Activated CD8-positive, alpha-beta memory T cell treated with anti-CD3 and anti-CD28 coated beads for 24 hours (primary cell): Measurements from ENCODE around the gene HES6.
"Not testable (repeated sequence)": the region's sequence is repeated elsewhere in the genome, so short reads cannot be mapped to it uniquely, and the experiment has no call there.

Experiments
- DNase-seq: peaks from one replicate; pipeline ENCODE4 v3.0.0-alpha.2; 2020

Gene HES6

DNA sequence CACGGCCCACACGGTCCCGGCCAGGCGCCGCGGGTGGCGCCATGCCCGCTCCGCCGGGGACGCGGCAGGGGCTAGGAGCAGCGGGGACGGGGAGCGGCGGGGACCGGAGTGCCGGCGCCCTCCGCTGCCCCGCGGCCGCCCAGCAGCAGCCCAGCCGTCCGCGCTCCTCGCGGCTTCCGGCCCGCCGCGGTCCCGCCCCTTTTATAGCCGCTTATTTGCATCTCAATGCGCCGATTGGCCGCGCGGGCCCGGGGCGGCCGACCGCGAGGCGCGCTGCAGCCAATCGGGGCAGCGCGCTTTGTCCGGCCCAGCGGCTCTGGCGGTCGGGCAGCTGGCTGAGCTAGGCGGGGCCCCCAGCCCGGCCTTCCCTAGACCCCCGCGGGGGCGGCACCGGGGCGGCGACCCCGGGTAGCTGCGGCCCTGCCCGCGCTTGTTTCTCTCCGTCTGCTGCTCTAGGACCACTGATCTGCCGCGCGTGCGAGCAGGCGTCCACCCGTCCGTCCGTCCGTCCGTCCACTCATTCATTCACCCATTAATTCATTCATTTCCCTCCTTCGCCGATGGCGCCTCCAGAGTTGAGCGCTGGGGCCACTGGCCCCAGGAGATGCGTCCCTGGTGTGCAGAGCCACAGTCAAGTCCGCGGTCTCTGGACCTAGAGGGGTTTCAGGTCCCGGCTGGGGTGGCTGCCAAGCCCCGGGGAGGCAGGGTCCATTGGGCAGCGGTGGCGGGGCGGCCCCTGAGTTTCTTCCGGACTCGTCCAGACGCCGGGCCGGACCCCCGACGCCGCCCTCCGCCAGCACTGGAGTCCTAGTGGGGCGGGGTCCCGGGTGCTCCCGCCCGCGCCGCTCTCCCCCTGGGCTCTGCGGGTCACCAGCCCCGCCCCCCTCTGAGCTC is at the start of gene HES6:
HES6 (minus strand) TSS at position 176 of the 894 bp plus-strand sequence; CDS start at position 43, 133 bp downstream.
- peak; percentile 88 for DNase-seq

GRCh38 chr2:238289574-238289973 is 49.7 kb upstream of the HES6 start:
- peak; percentile 65 for DNase-seq

- peak; percentile 99 for DNase-seq
Measured at GRCh38 chr2:238288650-238289573, 49.1 kb upstream of the HES6 start.

DNA sequence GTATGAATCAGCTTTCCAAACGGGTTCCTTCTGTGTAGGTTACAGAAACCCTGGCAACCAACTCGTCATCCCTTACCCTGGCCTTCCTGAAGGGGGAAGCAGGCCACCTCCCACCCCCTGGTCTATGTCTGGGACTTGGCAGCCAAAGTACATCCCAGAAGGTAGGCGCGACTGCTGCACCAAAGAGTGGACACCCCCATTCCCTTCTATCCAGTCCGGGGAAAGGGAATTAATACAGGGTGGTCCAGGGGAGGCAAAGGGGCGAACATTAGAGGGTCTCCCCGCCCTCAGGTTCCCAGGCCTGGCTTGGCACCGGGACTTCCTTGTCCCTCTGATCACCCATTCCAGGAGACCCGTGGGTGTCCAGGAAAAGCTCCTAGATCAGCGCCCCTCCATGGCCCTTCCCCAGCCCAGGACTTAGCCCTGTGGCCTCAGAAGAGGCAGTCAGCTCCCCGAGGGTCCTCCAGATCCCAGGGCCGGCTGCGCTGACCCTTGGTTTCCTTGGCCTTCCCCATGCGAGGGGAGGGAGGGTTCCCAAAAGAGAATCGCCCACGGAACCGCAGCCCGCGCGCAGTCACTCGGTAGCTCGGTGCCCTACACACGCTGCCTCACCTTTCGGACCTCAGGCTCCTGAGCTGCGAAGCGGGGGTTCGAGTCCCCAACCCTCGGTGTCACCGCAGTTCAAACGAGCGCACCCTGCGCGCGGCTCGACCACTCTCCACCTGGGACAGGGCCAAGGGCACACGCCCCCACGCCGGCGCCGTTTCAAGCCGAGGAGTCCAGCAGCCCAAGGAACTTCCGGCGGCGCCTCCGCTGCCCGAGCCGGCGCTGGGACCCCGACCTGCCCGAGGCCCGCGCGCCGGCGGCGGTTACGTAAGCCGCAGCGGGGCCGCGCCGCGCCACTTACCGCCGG is 48.2 kb upstream of the HES6 start, which contains the start of gene PER2:
PER2 (minus strand) TSS at position 874 of the 913 bp plus-strand sequence. CDS start 10,674 bp downstream, outside the sequence.
- DNase-seq: peak; percentile 69

GRCh38 chr2:238286987-238287736 is 47.3 kb upstream of the HES6 start:
- no peak for DNase-seq

GRCh38 chr2:238286551-238286950 is 46.7 kb upstream of the HES6 start:
- DNase-seq: no peak

DNA sequence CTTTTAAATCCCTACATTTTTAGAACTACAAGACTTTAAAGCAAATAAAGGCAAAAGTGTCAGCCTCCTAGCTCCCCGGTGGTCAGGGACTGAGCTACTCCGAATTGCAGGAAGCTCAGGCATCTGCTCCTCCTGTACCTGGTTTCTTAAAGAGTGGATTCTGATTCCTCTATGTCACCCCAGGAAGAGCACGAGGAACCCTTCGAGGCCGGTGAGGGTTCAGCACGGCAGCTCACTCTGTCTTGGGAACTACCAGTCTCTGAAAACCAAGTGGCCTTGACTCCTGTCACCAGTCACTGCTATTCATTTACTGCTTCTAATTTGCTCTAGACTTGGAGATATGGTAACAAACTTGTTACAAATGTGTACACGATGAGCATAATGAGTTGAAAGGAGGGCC is 46.3 kb upstream of the HES6 start:
- DNase-seq: no peak

GRCh38 chr2:238285653-238286082 is 45.8 kb upstream of the HES6 start:
- no peak for DNase-seq

DNA sequence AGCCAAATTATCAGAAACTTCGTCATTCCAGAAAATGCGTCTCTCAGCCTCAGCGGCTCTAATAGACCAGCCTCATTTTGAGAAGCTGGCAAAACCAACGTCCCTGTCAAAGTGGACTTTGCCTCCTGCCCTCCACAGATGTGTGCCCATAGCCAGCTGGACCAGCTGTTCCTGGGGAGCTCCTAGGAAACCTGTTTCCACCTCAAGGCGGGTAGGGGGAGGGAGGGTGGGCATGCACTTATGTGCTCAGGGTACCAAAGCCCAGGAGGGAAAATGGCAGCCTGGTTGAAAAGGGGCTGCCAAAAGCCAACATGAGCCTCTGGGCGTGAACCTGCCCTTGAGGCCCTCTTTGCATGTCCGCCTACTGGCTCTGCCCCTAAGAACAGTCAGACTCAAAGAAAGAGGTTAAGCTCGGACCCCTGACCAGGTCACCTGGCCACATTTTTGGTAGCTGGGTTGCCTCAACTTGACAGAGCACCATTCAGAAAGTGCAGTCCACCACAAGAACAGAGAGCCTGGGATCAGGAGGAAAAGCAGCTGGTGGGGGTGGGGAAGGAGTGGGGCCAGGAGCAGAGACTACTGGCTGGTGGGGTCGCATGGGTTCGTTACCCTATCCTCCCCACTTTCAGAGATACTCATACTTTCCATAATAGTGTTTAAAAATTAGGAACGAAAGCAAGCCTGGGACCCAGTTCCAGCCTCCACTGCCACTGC is 45.1 kb upstream of the HES6 start:
- no peak for DNase-seq

- no peak for DNase-seq
Measured at GRCh38 chr2:238282861-238283738, 43.3 kb upstream of the HES6 start.

DNA sequence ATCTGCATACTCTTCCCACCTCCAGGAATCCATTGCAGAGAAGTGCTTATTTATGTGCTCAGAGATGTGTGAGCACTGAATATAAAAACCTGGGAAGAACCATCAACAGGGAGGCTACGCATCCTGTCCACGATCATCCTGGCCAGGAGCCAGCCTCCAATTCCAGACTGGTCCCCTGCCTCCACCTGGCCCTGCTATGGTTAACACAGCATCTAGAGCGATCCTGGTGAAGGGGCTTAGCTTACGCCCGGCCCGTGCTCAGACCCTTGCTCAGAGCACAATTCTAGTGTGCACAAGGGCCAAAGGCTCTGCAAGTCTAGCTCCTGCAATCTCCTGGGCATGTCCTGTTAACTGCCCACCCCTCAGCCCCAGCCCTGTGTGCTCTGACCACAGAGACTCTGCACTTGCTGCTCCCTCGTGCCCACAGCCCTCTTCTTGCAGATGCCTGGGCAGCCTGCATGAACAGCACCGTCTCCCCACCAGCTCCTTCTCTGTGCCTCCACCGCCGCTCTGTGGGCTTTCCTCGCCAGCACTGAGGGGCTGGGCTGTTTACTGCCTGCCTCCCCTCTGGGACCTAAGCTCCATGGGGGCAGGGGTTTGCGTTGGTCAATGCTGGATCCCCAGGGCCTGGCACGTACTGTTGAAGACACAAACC is 42.1 kb upstream of the HES6 start:
- DNase-seq: no peak

DNA sequence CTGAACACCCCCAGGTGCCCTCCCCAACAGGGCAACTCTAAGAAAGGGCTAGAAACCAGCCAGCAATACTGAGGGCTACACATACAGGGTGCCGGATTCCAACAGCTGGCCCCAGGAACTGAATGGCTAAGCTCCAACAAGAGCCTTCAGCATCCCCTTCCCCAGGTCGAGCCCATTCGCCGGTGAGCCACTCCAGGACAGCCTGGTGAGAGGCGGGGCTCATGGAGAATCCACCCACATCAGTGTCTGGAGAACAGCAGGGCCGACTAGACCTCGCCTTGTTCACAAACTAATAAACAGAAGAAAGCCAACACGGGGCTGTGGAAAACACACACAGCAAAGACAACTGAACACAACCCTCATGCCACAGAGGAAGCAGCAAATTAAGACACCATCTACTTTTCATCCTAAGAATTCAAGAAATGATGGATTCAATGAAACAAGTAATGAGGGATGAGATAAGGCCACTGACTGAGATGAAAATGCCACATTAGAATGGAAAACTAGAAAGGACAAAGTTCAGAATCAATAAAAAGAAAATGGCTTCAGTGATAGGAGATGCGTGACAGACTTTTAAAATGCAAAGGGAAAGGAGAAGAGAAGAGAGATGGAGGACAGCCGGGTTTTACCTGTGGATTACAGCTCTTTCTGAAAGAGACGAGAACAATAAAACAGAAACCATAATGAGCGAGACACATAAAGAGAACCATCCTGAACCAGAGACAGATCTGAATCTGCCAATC is 40.4 kb upstream of the HES6 start:
- DNase-seq: no peak

- no peak for DNase-seq
Measured at GRCh38 chr2:238279324-238279682, 39.5 kb upstream of the HES6 start.

- DNase-seq: no peak
Measured at GRCh38 chr2:238278626-238279323, 38.9 kb upstream of the HES6 start.

- no peak for DNase-seq
Measured at GRCh38 chr2:238277695-238278094, 37.9 kb upstream of the HES6 start.

GRCh38 chr2:238274152-238274865 is 34.5 kb upstream of the HES6 start:
- no peak for DNase-seq

GRCh38 chr2:238273433-238273832 is 33.6 kb upstream of the HES6 start:
- not testable (repeated sequence) for DNase-seq
